ENCODE results near the gene DOCK6.

DOCK6 gene

GRCh38 chr19:11290256-11290655 lies 27.9 kb upstream of the DOCK6 start:
- DNase-seq (ENCODE audit: low spot score) = no peak
- TF ChIP-seq CTCF (IDR thresholded peaks at IDR 0.05; ENCODE audit: extremely low read depth, insufficient read depth, missing control alignments) = no peak
- in situ Hi-C loops (cut with MboI; ENCODE audit: low pct_unique_long_range_greater_than_20kb, low sequenced_read_pairs, unreplicated experiment) = no loop called here

GRCh38 chr19:11288349-11288748 lies 26.0 kb upstream of the DOCK6 start:
- peak; percentile 31 for DNase-seq (ENCODE audit: low spot score)
- peak; percentile 13 for TF ChIP-seq CTCF (IDR thresholded peaks at IDR 0.05; ENCODE audit: extremely low read depth, insufficient read depth, missing control alignments)
- in situ Hi-C loops (cut with MboI; ENCODE audit: low pct_unique_long_range_greater_than_20kb, low sequenced_read_pairs, unreplicated experiment) = no loop called here

GRCh38 chr19:11286312-11286974 lies 24.1 kb upstream of the DOCK6 start:
- TF ChIP-seq CTCF (IDR thresholded peaks at IDR 0.05; ENCODE audit: extremely low read depth, insufficient read depth, missing control alignments) = peak; percentile 11
- in situ Hi-C loops (cut with MboI; ENCODE audit: low pct_unique_long_range_greater_than_20kb, low sequenced_read_pairs, unreplicated experiment) = no loop called here
- no peak for DNase-seq (ENCODE audit: low spot score)

GRCh38 chr19:11284515-11284914 lies 22.2 kb upstream of the DOCK6 start:
- DNase-seq (ENCODE audit: low spot score) = no peak
- in situ Hi-C loops (cut with MboI; ENCODE audit: low pct_unique_long_range_greater_than_20kb, low sequenced_read_pairs, unreplicated experiment) = no loop called here
- no peak for TF ChIP-seq CTCF (IDR thresholded peaks at IDR 0.05; ENCODE audit: extremely low read depth, insufficient read depth, missing control alignments)

GRCh38 chr19:11281356-11282049 lies 19.2 kb upstream of the DOCK6 start:
- no peak for TF ChIP-seq CTCF (IDR thresholded peaks at IDR 0.05; ENCODE audit: extremely low read depth, insufficient read depth, missing control alignments)
- in situ Hi-C loops (cut with MboI; ENCODE audit: low pct_unique_long_range_greater_than_20kb, low sequenced_read_pairs, unreplicated experiment) = no loop called here
- DNase-seq (ENCODE audit: low spot score) = no peak

- TF ChIP-seq CTCF (IDR thresholded peaks at IDR 0.05; ENCODE audit: extremely low read depth, insufficient read depth, missing control alignments) = no peak
- DNase-seq (ENCODE audit: low spot score) = peak; percentile 70
- in situ Hi-C loops (cut with MboI; ENCODE audit: low pct_unique_long_range_greater_than_20kb, low sequenced_read_pairs, unreplicated experiment) = no loop called here
Observed at GRCh38 chr19:11279505-11280236, 17.3 kb upstream of the DOCK6 start.
